ENCODE measurements around the gene RAB40C. TPM values are rescaled to one million over a fixed set of nuclear protein-coding genes. Genes with fewer than 3 reads are reported as not detected.
A peak's percentile ranks its signal among the peaks of the same experiment; 100 is the strongest.

RAB40C gene
- total and polyA plus RNA-seq, 10 of the 15 experiments (the other 5 are each of a cell fraction or from before 2014, with no cell fraction given): 0.06 to 12.8 (median 4.6) TPM

- TF ChIP-seq PRDM15 (CRISPR knock-in tag; IDR thresholded peaks at IDR 0.05) (no peak), ZBED1 (IDR thresholded peaks at IDR 0.05; ENCODE audit: borderline replicate concordance) (no peak), BMI1 (IDR thresholded peaks at IDR 0.05; ENCODE audit: borderline replicate concordance) (no peak), RUNX3 (IDR thresholded peaks at IDR 0.05; ENCODE audit: low read length) (no peak), NKRF (conservative IDR thresholded peaks at IDR 0.05) (no peak), ZNF384 (IDR thresholded peaks at IDR 0.05; ENCODE audit: borderline replicate concordance, low read depth, low read length) (no peak), ETV6 (conservative IDR thresholded peaks at IDR 0.05 in 1 of 2, IDR thresholded peaks at IDR 0.05 in 1 of 2; ENCODE audit: borderline replicate concordance in 1 of 2, low read depth in 1 of 2) (no peak), PKNOX1 (IDR thresholded peaks at IDR 0.05) (no peak), NR2F1 (conservative IDR thresholded peaks at IDR 0.05) (0 out of 2 replicates have a peak, but pooled peaks have one; percentile 23), HDGF (IDR thresholded peaks at IDR 0.05) (no peak; the same call in 1 of the 2 replicates), PML (IDR thresholded peaks at IDR 0.05; ENCODE audit: low read length) (no peak), IKZF2 (IDR thresholded peaks at IDR 0.05) (0 out of 4 replicates have a peak, but pooled peaks of 1 of the 2 experiments have one; percentile 15), CHD2 (IDR thresholded peaks at IDR 0.05; ENCODE audit: borderline replicate concordance, low read depth, low read length) (no peak), ZSCAN29 (IDR thresholded peaks at IDR 0.05) (no peak), SREBF1 (IDR thresholded peaks at IDR 0.05; ENCODE audit: low read length) (no peak), FOS (IDR thresholded peaks at IDR 0.05; ENCODE audit: borderline replicate concordance, extremely low read depth, insufficient read length) (no peak), ATF7 (IDR thresholded peaks at IDR 0.05; ENCODE audit: low read depth) (peak; percentile 60)
Measured at GRCh38 chr16:566475-567372, 23.1 kb upstream of the RAB40C start, which contains the start of gene NHLRC4 (continued).
